Measurements from ENCODE around the gene TMC3.

Gene TMC3

DNA sequence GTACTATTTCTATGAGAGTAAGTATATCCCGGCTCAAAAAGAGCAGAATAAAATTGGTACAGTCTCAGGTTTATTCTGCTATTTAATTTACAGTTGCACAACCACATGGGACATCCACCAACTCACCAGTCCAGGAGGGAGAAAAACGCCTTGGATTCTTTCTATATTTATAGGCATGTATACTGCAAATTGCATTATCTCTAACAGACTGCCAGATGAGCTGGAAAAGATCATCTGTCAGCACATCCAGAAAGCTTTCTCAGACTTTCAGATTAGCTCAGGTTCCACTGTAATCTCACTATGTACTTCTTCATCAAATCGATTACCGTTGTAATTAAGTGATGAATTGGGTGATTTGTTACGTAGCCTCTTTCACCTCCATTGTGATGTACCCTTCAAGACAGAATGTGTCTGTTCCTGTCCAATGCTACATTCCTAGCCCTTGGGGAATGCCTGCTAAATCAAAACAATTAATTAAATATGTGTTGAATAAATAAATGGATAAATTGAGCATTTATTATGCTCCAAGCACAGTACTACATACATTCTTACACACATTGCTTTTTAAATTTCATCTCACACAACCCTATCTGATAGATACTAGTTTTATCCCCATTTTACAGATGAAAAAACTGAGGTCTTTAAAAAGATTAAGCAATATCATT lies 38.1 kb upstream of the TMC3 start:
- in situ Hi-C loops (cut with MboI; ENCODE audit: low pct_unique_long_range_greater_than_20kb, low sequenced_read_pairs, unreplicated experiment): no loop called here
- TF ChIP-seq, protein P1, sequence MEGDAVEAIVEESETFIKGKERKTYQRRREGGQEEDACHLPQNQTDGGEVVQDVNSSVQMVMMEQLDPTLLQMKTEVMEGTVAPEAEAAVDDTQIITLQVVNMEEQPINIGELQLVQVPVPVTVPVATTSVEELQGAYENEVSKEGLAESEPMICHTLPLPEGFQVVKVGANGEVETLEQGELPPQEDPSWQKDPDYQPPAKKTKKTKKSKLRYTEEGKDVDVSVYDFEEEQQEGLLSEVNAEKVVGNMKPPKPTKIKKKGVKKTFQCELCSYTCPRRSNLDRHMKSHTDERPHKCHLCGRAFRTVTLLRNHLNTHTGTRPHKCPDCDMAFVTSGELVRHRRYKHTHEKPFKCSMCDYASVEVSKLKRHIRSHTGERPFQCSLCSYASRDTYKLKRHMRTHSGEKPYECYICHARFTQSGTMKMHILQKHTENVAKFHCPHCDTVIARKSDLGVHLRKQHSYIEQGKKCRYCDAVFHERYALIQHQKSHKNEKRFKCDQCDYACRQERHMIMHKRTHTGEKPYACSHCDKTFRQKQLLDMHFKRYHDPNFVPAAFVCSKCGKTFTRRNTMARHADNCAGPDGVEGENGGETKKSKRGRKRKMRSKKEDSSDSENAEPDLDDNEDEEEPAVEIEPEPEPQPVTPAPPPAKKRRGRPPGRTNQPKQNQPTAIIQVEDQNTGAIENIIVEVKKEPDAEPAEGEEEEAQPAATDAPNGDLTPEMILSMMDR (IDR thresholded peaks at IDR 0.05; ENCODE audit: extremely low read depth, insufficient read depth, missing control alignments): no peak
- no peak for DNase-seq (ENCODE audit: low spot score)

DNA sequence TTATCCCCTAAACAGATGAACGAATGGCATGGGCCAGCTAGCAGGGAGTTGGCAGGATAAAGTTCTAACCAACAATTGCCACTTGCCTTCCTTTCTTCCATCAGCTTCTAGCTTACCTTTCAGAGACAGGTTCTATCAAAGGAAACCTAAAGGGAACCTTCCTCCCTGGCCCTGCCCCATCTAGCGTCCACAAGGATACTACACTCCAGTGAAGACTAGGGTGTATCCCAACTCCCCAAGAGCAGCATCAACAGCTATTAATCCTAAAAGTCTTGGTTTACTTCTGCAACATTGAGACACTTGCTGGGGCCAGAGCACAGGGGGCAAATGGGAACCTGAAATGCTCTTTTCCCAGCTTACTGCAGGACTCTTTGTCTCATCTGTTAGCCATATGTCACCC lies 37.0 kb upstream of the TMC3 start:
- DNase-seq (ENCODE audit: low spot score): no peak
- TF ChIP-seq, protein P1 (IDR thresholded peaks at IDR 0.05; ENCODE audit: extremely low read depth, insufficient read depth, missing control alignments): no peak
- in situ Hi-C loops (cut with MboI; ENCODE audit: low pct_unique_long_range_greater_than_20kb, low sequenced_read_pairs, unreplicated experiment): no loop called here

DNA sequence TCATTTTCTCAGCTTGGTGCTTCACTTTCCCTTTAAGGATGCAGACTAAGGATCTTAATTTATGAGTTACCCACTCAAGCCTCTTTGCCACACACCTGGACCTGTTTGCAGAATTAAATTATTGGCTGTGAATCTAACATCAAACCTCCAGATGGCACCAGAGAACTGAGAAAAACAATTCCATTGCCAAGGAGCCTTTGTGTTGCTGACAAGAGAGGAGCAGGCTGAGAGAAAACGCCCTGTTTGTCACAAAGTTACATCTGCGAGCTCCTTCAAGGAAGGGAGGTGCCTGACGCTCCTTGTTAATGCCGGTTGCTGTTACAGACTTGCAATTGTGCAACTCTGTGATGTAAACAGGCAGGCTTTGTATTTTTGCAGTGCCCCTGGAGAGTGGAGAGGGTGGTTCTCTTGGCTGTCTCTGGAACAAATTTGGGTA lies 36.3 kb upstream of the TMC3 start:
- in situ Hi-C loops (cut with MboI; ENCODE audit: low pct_unique_long_range_greater_than_20kb, low sequenced_read_pairs, unreplicated experiment): no loop called here
- TF ChIP-seq, protein P1 (IDR thresholded peaks at IDR 0.05; ENCODE audit: extremely low read depth, insufficient read depth, missing control alignments): peak; percentile 45
- peak; percentile 39 for DNase-seq (ENCODE audit: low spot score)

- DNase-seq (ENCODE audit: low spot score): no peak
- TF ChIP-seq, protein P1 (IDR thresholded peaks at IDR 0.05; ENCODE audit: extremely low read depth, insufficient read depth, missing control alignments): no peak
- in situ Hi-C loops (cut with MboI; ENCODE audit: low pct_unique_long_range_greater_than_20kb, low sequenced_read_pairs, unreplicated experiment): no loop called here
These were observed 33.7 kb upstream of the TMC3 start for GRCh38 chr15:81407718-81408117.

DNA sequence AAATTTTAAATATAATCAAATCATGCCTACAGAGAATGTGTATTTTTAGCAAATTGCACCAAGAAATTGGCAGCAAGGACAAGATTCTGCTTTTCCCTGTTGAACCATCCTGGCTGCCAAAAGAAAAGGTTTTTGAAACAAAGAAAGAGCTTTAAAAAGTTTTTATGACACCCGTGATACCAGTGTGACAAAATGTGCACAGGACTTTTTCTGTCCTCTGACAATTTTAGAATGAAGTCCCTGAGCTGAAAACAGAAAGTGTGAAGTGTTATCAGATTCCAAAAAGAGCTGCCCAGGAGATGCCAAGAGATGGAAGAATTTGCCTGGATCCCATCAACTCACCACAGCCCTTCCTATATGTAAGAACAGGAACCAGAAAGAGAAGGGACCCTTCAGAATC lies 33.2 kb upstream of the TMC3 start:
- TF ChIP-seq, protein P1 (IDR thresholded peaks at IDR 0.05; ENCODE audit: extremely low read depth, insufficient read depth, missing control alignments): no peak
- in situ Hi-C loops (cut with MboI; ENCODE audit: low pct_unique_long_range_greater_than_20kb, low sequenced_read_pairs, unreplicated experiment): no loop called here
- DNase-seq (ENCODE audit: low spot score): no peak

GRCh38 chr15:81400640-81401236 lies 26.7 kb upstream of the TMC3 start:
- in situ Hi-C loops (cut with MboI; ENCODE audit: low pct_unique_long_range_greater_than_20kb, low sequenced_read_pairs, unreplicated experiment): loop anchor here (5.0 kb wide), 1 partner anchor 118 kb away; no protein-coding TSS in a partner anchor
- DNase-seq (ENCODE audit: low spot score): peak; percentile 43
- TF ChIP-seq, protein P1 (IDR thresholded peaks at IDR 0.05; ENCODE audit: extremely low read depth, insufficient read depth, missing control alignments): peak; percentile 67
